ENCODE results near the gene CYP11A1.

- TF ChIP-seq CTCF (IDR thresholded peaks at IDR 0.05) (no peak), POLR2A (IDR thresholded peaks at IDR 0.05) (no peak)
Observed at GRCh38 chr15:74319138-74319460, 48.3 kb downstream of the CYP11A1 start.

Data from stomach (tissue), 4 donors.